Epithelial cell of proximal tubule (primary cell): Measurements from ENCODE around the gene TUBGCP6. TPM values are rescaled to one million over a fixed set of nuclear protein-coding genes. Genes with fewer than 3 reads are reported as not detected.
A peak's percentile ranks its signal among the peaks of the same experiment; 100 is the strongest.

ENCODE experiments used
- DNase-seq: peaks from one replicate; pipeline ENCODE4 v3.0.0-alpha.2; 2011; ENCODE audit warnings: low read depth
- H3K4me3 ChIP-seq: 2 replicates; pipeline ENCODE4 v1.5.1; 2011; ENCODE audit warnings: low read depth, mild to moderate bottlenecking, low read length
- CTCF ChIP-seq: conservative IDR thresholded peaks from 2 replicates; pipeline ENCODE4 v1.5.1; 2012; ENCODE audit warnings: low read depth, mild to moderate bottlenecking, low read length
- total RNA-seq: library from RNA; depleted of rRNA; stranded (reverse); fragments of >200 nt; gene quantifications from 2 replicates; pipeline ENCODE4 v1.2.3, GENCODE V29; 2015

Gene TUBGCP6, protein sequence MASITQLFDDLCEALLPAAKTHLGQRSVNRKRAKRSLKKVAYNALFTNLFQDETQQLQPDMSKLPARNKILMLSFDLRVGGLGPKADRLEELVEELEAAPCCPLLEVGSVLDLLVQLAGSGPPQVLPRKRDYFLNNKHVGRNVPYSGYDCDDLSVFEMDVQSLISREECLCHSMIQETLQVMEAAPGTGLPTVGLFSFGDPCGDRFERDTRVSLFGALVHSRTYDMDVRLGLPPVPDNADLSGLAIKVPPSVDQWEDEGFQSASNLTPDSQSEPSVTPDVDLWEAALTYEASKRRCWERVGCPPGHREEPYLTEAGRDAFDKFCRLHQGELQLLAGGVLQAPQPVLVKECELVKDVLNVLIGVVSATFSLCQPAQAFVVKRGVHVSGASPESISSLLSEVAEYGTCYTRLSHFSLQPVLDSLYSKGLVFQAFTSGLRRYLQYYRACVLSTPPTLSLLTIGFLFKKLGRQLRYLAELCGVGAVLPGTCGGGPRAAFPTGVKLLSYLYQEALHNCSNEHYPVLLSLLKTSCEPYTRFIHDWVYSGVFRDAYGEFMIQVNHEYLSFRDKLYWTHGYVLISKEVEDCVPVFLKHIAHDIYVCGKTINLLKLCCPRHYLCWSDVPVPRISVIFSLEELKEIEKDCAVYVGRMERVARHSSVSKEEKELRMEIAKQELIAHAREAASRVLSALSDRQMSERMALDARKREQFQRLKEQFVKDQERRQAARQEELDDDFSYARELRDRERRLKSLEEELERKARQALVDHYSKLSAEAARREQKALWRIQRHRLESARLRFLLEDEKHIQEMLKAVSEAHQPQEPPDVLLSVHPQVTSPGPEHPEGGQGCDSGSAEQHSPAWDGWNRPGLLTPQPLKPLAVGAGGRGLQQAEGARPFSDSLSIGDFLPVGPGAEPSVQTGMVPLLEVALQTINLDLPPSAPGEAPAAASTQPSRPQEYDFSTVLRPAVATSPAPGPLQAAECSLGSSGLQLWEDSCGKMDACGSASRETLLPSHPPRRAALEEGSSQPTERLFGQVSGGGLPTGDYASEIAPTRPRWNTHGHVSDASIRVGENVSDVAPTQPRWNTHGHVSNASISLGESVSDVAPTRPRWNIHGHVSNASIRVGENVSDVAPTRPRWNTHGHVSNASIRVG (N-terminal part only)
- total RNA-seq = 19.8 and 26.1 TPM in 2 replicates

DNA sequence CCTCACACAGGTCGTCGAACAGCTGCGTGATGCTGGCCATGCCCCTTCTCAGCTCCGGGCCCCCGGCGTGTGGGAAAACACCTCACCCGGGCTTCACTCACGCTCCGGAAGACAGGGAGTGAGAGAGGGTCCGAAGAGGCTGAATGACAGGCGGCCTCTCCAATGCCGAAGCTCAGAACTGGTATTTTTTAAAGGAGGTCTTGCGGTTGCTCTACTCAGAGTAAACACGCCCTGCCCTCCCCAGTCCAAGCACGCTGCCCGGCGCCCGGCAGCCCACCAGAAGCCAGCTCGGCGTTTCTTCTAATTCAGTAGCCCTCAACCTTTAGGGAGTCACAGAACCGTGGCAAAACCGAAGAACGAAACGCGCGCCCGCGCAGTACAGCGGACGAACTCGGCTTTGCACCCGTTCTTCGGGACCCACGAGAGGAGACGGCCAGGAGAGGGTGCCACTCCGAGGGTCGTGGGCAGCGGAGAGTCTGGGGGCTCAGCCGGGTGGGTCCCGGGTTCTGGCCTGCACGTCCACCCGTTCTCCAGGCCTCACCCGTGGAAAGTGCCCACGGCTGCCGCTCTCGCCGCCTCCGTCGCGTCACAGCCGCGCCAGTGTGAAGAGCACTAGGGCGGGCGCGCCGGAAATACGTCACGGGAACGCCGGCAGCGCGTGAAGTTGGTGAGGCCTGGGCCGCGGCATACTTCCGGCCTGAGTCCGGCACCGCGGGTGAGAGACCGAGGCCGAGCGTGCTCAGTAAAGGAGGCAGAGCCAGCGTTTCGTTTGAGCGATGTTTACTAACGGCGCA lies at the start of gene TUBGCP6:
TSS of gene TUBGCP6 (minus strand) at position 604 of the 794 bp plus-strand sequence. CDS start at position 40, 564 bp downstream.
- peak; percentile 32 for TF ChIP-seq CTCF
- no peak for DNase-seq
- H3K4me3 ChIP-seq = peak within 1 kb of the TSS; percentile 97

- DNase-seq = no peak
- no peak overlapping the region for H3K4me3 ChIP-seq
- no peak for TF ChIP-seq CTCF
Observed at GRCh38 chr22:50294319-50294656, 49.5 kb upstream of the TUBGCP6 start.

DNA sequence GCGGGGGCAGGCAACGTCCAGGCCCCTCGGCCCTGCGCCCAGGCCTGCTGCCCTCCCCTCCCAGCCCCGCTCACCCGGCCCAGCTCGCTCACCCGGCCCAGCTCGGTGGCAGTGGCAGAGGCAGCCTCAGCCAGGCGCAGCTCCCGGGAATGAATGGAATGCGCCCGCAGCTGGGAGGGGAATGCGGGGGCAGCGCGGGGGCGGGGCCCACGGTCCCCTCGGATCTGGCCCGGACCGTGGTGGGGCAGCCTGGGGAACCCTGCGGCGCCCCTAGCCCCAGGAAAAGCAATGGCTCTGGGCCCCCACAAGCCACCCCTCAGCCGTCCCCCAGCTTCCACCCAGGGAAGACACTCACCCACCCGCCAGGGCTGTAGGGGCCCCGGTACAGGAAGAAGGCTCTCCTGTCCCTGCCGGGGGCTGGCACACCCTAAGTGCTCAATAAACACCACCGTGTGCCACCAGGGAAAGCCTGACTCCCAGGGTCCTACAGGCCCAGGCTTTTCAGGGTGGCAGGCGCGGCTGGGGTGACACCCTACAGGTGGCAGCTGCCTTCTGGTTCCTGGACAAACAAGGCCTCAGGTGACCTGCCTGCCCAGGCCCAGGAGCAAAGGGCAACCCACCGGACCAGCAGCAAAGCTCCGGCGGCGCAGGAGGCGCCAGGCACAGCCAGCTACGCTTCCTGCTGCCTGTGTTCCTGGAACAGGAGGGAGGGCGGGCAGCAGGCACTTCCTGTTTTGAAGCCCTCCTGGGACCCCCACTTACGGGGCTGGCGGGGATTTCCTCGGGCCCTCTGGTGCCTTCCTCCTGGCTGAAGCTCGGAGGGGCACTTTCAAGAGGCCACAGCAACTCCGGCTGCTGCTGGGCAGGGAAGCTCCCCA lies 48.9 kb upstream of the TUBGCP6 start:
- no peak for DNase-seq
- H3K4me3 ChIP-seq = peak overlapping the region; percentile 48
- no peak for TF ChIP-seq CTCF

DNA sequence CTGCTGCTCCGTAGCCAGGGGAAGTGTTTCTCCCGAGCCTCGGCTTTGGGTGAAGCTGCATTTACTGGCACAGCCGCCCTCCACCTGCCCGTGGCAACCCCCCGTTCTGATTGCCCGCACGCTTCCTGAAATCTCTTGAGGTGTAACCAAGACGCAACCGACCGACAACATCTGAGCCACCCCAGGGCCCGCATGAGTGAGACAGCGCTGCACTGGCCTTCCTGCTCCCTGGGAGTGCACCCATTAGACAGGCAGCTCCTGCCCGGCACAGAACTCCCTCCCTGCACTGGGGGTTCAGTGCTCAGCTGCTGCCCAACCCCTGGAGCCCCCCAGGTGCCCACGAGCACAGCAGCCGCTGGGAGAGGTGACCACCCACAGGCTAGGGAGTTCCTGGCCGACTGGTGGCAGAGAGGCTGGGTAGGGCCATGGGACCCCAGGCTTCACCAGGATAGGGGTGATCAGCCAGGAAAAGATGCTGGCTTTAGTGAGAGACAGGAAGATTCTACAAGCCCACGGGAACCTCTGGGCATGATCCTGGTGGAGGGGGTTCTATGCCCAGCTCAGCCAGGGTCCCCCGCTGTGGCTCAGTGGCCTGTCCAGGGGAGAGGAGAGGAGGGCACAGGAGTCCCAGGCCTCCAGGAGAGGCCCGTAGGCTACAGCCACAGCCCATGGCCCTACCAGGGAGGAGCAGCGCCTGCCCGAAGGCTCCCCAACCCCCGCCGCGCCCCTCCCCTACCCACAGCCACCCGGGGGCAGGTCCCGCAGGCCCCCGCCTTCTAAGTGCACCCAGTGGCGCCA lies 48.0 kb upstream of the TUBGCP6 start:
- no peak for TF ChIP-seq CTCF

GRCh38 chr22:50289942-50290630 lies 45.3 kb upstream of the TUBGCP6 start:
- no peak for TF ChIP-seq CTCF
- no peak overlapping the region for H3K4me3 ChIP-seq
- no peak for DNase-seq

More for the DNA sequence above, 48.0 kb upstream of the TUBGCP6 start:
- peak overlapping the region; percentile 48 for H3K4me3 ChIP-seq
- no peak for DNase-seq
